Activated naive CD4-positive, alpha-beta T cell treated with anti-CD3 and anti-CD28 coated beads for 36 hours (primary cell): ENCODE data around the gene CCDC85B. TPM values are rescaled to one million over a fixed set of nuclear protein-coding genes. Genes with fewer than 3 reads are reported as not detected.

ENCODE experiments used
- CTCF ChIA-PET: fragments of 350-600 bp; sonication (Branson Sonifier 250); formaldehyde crosslinking; loops from one replicate; lab custom pipeline; 2021; ENCODE audit warnings: antibody characterized with exemption; lab: Charles Lee
- DNase-seq: peaks from one replicate; pipeline ENCODE4 v3.0.0-alpha.2; 2020
- H3K27ac Mint-ChIP-seq: one replicate; pipeline ENCODE4 v1.8.0; 2021; ENCODE audit warnings: mild to moderate bottlenecking, mixed read lengths
- H3K27me3 Mint-ChIP-seq: one replicate; pipeline ENCODE4 v1.8.0; 2021; ENCODE audit warnings: low read depth, mixed read lengths
- H3K36me3 Mint-ChIP-seq: one replicate; pipeline ENCODE4 v1.8.0; 2021; ENCODE audit warnings: low read depth, mixed read lengths
- H3K4me1 Mint-ChIP-seq: one replicate; pipeline ENCODE4 v1.8.0; 2021; ENCODE audit warnings: low read depth, mixed read lengths
- H3K4me3 Mint-ChIP-seq: one replicate; pipeline ENCODE4 v1.8.0; 2021; ENCODE audit warnings: mild to moderate bottlenecking, moderate library complexity, mixed read lengths
- H3K9me3 Mint-ChIP-seq: one replicate; pipeline ENCODE4 v1.8.0; 2021; ENCODE audit warnings: mixed read lengths
- intact Hi-C: fragments of 100-400 bp; cut with micrococcal nuclease; formaldehyde crosslinking; loops from one replicate; pipeline ENCODE4 v1.15.1; 2023
- total RNA-seq, 2 experiments: library from RNA; stranded (reverse); gene quantifications; one replicate each; pipeline ENCODE4 v1.2.3, GENCODE V29; 2021

Gene CCDC85B
- total RNA-seq, 2 experiments from 2014 or later: 27.6 to 29.0 TPM

DNA sequence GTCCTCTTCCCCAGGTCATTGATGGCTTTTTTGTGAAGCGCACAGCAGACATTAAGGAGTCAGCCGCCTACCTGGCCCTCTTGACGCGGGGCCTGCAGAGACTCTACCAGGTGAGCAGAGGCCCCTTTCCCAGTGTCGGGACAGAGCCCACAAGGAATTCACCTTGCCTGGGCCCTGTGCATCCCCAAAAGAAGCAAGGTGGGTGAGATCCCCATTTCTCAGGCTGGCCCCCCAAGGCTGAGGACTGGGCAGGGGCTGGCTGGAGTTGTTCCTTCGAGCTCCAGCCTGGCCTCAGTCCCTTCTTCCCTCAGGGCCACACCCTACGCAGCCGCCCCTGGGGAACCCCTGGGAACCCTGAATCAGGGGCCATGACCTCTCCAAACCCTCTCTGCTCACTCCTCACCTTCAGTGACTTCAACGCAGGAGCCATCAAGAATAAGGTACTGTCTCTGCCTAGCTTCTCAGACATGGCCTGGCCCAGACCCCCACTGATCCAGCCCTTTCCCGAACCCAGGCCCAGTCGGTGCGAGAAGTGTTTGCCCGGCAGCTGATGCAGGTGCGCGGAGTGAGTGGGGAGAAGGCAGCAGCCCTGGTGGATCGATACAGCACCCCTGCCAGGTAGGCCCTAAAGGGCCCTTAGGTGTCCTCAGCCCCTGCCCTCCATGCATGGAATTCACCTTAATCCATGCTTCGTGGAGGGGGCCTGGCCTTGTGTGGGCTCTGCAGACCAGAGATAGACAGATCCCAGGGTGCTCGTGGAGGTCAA is 25.6 kb upstream of the CCDC85B start:
- Mint-ChIP-seq H3K4me1 (peaks cover 16% of the 10 kb centered on the region), H3K27ac (no peak overlapping the region), H3K9me3 (no peaks in the 10 kb centered on the region)

GRCh38 chr11:65865550-65866172 is 24.8 kb upstream of the CCDC85B start:
- no peaks in the 10 kb centered on the region for H3K9me3 Mint-ChIP-seq
- DNase-seq: no peak
- H3K4me1 Mint-ChIP-seq: peaks cover 16% of the 10 kb centered on the region
- peaks cover 27% of the 10 kb centered on the region for H3K36me3 Mint-ChIP-seq
- no peak overlapping the region for H3K27ac Mint-ChIP-seq
- H3K4me3 Mint-ChIP-seq: no peak overlapping the region
- CTCF ChIA-PET: interaction anchor here (3.2 kb wide), 1 partner anchor 19 kb away, joined by 15 read pairs; no protein-coding TSS in a partner anchor
- H3K27me3 Mint-ChIP-seq: no peaks in the 10 kb centered on the region
- intact Hi-C loops: no loop called here

More for the DNA sequence above, 25.6 kb upstream of the CCDC85B start:
- Mint-ChIP-seq H3K27me3 (no peaks in the 10 kb centered on the region), H3K36me3 (peaks cover 30% of the 10 kb centered on the region), H3K4me3 (no peak overlapping the region)
- CTCF ChIA-PET: interaction anchor here (3.2 kb wide), 1 partner anchor 19 kb away, joined by 15 read pairs; no protein-coding TSS in a partner anchor
- intact Hi-C loops: no loop called here
- no peak for DNase-seq

DNA sequence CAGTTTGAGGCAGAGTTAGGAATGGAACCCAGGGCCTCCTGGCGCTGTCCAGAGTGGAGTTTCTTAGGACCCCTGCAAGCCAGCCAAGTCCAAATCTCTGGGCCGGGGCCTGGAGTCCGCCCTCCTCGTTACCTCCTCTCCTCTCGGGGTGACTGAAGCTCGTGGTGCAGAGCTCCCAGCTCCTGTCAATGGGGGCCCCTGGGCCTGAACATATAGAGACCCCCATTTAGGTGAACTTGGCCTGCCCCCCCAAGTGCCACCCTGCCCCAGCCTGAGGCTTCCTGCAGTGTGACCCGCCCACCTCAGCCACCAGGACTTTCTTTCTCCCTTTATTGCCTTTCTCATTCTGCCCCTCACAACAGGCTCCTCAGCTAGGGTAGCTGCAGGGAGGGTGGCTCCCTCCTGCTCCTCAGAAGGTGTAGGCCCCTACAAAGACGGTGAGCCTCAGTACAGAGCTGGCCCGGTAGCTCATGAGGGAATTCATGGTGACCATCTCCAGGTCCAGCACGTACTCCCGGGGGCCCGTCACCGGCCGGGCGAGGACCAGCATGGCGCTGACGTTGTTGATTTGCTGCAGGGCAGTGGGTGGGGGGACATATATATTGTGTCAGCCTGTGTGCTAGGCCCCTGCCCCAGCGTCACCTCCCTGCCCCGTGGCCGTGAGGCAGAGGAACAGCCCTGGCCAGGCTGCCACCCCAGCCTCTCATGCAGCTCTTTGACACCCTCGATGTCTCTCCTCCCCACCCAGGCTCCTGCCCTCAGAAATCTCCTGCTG is 23.8 kb upstream of the CCDC85B start:
- Mint-ChIP-seq H3K36me3 (peaks cover 22% of the 10 kb centered on the region), H3K27me3 (no peaks in the 10 kb centered on the region), H3K4me3 (no peak overlapping the region), H3K27ac (no peak overlapping the region), H3K4me1 (peaks cover 11% of the 10 kb centered on the region), H3K9me3 (no peaks in the 10 kb centered on the region)
- CTCF ChIA-PET: interaction anchor here (0.5 to 3.2 kb wide), 2 partner anchors 18 to 21 kb away, joined by 3 to 15 read pairs; no protein-coding TSS in a partner anchor
- intact Hi-C loops: no loop called here
- no peak for DNase-seq

GRCh38 chr11:65867284-65868071 is 23.0 kb upstream of the CCDC85B start:
- H3K36me3 Mint-ChIP-seq: peaks cover 18% of the 10 kb centered on the region
- intact Hi-C loops: no loop called here
- H3K27me3 Mint-ChIP-seq: no peaks in the 10 kb centered on the region
- no peak overlapping the region for H3K4me3 Mint-ChIP-seq
- peaks cover 11% of the 10 kb centered on the region for H3K4me1 Mint-ChIP-seq
- H3K27ac Mint-ChIP-seq: no peak overlapping the region
- no peaks in the 10 kb centered on the region for H3K9me3 Mint-ChIP-seq
- no peak for DNase-seq
- CTCF ChIA-PET: interaction anchor here (3.2 kb wide), 1 partner anchor 17 kb away, joined by 15 read pairs; no protein-coding TSS in a partner anchor

- peak; percentile 36 for DNase-seq
- CTCF ChIA-PET: interaction anchor here (1.1 to 5.0 kb wide), 3 partner anchors 8 to 120 kb away, joined by 3 to 57 read pairs (median 8); partner anchors contain the start of genes FIBP and MUS81
- Mint-ChIP-seq H3K9me3 (no peaks in the 10 kb centered on the region), H3K4me1 (peaks cover 10% of the 10 kb centered on the region), H3K27me3 (no peaks in the 10 kb centered on the region), H3K27ac (no peak overlapping the region), H3K4me3 (no peak overlapping the region), H3K36me3 (peaks cover 14% of the 10 kb centered on the region)
- intact Hi-C loops: no loop called here
Observed at GRCh38 chr11:65868076-65868667, 22.3 kb upstream of the CCDC85B start.

- H3K27me3 Mint-ChIP-seq: no peaks in the 10 kb centered on the region
- no peak overlapping the region for H3K27ac Mint-ChIP-seq
- intact Hi-C loops: no loop called here
- H3K4me1 Mint-ChIP-seq: peaks cover 13% of the 10 kb centered on the region
- H3K36me3 Mint-ChIP-seq: peaks cover 10% of the 10 kb centered on the region
- CTCF ChIA-PET: interaction anchor here (1.1 to 5.0 kb wide), 3 partner anchors 9 to 120 kb away, joined by 3 to 57 read pairs (median 8); partner anchors contain the start of genes FIBP and MUS81
- no peaks in the 10 kb centered on the region for H3K9me3 Mint-ChIP-seq
- DNase-seq: no peak
- H3K4me3 Mint-ChIP-seq: no peak overlapping the region
Observed at GRCh38 chr11:65868907-65869306, 21.6 kb upstream of the CCDC85B start.

DNA sequence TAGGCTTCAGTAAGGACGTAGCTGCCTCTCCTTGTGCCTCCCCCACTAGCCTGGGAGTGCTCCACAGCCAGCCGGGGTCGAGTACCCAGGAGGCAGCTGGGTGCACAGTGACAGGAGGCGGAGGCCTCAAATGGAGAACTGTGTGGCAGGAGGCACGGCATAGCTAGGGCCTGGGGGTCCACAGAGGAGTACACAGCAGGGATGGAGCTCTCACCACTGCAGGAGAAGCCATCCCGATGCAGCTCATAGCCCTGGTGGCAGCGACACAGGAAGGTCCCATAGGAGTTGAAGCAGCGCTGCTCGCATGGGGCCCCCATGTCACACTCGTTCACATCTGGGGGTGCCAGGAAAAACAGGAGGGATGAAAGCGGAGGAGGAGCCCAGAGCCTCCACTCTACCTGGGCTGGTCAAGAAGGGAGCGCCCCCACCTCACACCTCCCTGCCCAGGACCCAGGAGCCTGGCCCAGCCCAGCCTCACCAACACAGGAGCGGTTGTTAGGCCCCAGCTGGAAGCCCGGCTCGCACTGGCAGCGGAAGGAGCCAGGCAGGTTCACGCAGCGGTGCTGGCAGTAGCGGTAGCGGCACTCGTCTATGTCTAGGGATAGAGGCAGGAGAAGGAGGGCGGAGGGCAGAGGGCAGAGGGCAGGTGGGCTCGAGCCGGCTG is 20.7 kb upstream of the CCDC85B start:
- Mint-ChIP-seq H3K27me3 (no peaks in the 10 kb centered on the region), H3K27ac (no peak overlapping the region), H3K9me3 (no peaks in the 10 kb centered on the region), H3K36me3 (peaks cover 10% of the 10 kb centered on the region), H3K4me1 (peaks cover 11% of the 10 kb centered on the region), H3K4me3 (no peak overlapping the region)
- CTCF ChIA-PET: interaction anchor here (5.0 kb wide), 1 partner anchor 17 kb away, joined by 57 read pairs; the partner anchor contains the start of gene FIBP
- intact Hi-C loops: no loop called here
- no peak for DNase-seq

- H3K4me3 Mint-ChIP-seq: no peak overlapping the region
- H3K9me3 Mint-ChIP-seq: no peaks in the 10 kb centered on the region
- H3K4me1 Mint-ChIP-seq: peaks cover 11% of the 10 kb centered on the region
- H3K27me3 Mint-ChIP-seq: no peaks in the 10 kb centered on the region
- intact Hi-C loops: no loop called here
- H3K27ac Mint-ChIP-seq: no peak overlapping the region
- no peak for DNase-seq
- CTCF ChIA-PET: interaction anchor here (1.1 to 5.0 kb wide), 2 partner anchors 16 to 21 kb away, joined by 3 to 57 read pairs; partner anchors contain the start of genes CCDC85B and FIBP
- H3K36me3 Mint-ChIP-seq: peaks cover 6% of the 10 kb centered on the region
Observed at GRCh38 chr11:65870307-65870658, 20.2 kb upstream of the CCDC85B start.

- CTCF ChIA-PET: interaction anchor here (0.8 to 5.0 kb wide), 7 partner anchors 8 to 440 kb away, joined by 3 to 57 read pairs (median 3); partner anchors contain the start of genes CCDC85B, FIBP, KAT5 and MUS81
- no peaks in the 10 kb centered on the region for H3K27me3 Mint-ChIP-seq
- peaks cover 6% of the 10 kb centered on the region for H3K36me3 Mint-ChIP-seq
- H3K4me1 Mint-ChIP-seq: peaks cover 11% of the 10 kb centered on the region
- intact Hi-C loops: no loop called here
- H3K4me3 Mint-ChIP-seq: no peak overlapping the region
- no peaks in the 10 kb centered on the region for H3K9me3 Mint-ChIP-seq
- DNase-seq: no peak
- H3K27ac Mint-ChIP-seq: no peak overlapping the region
Observed at GRCh38 chr11:65870706-65871681, 19.5 kb upstream of the CCDC85B start.
